ENCODE results near the gene CYTH4.
A peak's percentile ranks its signal among the peaks of the same experiment; 100 is the strongest.

Gene CYTH4

GRCh38 chr22:37239336-37240239 is 42.7 kb upstream of the CYTH4 start:
- no peak overlapping the region for H3K4me3 ChIP-seq (ENCODE audit: control insufficient read depth, low read depth, low read length)
- no peak for TF ChIP-seq CTCF (conservative IDR thresholded peaks at IDR 0.05; ENCODE audit: control insufficient read depth, insufficient read depth, low read depth, low read length)
- no peak for DNase-seq (ENCODE audit: low read depth)

GRCh38 chr22:37240240-37240940 is 41.9 kb upstream of the CYTH4 start:
- no peak for DNase-seq (ENCODE audit: low read depth)
- H3K4me3 ChIP-seq (ENCODE audit: control insufficient read depth, low read depth, low read length) = no peak overlapping the region
- no peak for TF ChIP-seq CTCF (conservative IDR thresholded peaks at IDR 0.05; ENCODE audit: control insufficient read depth, insufficient read depth, low read depth, low read length)

- TF ChIP-seq CTCF (conservative IDR thresholded peaks at IDR 0.05; ENCODE audit: control insufficient read depth, insufficient read depth, low read depth, low read length) = no peak
- H3K4me3 ChIP-seq (ENCODE audit: control insufficient read depth, low read depth, low read length) = no peak overlapping the region
- DNase-seq (ENCODE audit: low read depth) = no peak
Measured at GRCh38 chr22:37240941-37241320, 41.4 kb upstream of the CYTH4 start.

GRCh38 chr22:37241351-37242142 is 40.8 kb upstream of the CYTH4 start:
- DNase-seq (ENCODE audit: low read depth) = no peak
- no peak overlapping the region for H3K4me3 ChIP-seq (ENCODE audit: control insufficient read depth, low read depth, low read length)
- no peak for TF ChIP-seq CTCF (conservative IDR thresholded peaks at IDR 0.05; ENCODE audit: control insufficient read depth, insufficient read depth, low read depth, low read length)

- no peak overlapping the region for H3K4me3 ChIP-seq (ENCODE audit: control insufficient read depth, low read depth, low read length)
- TF ChIP-seq CTCF (conservative IDR thresholded peaks at IDR 0.05; ENCODE audit: control insufficient read depth, insufficient read depth, low read depth, low read length) = no peak
- DNase-seq (ENCODE audit: low read depth) = no peak
Measured at GRCh38 chr22:37242395-37242918, 39.9 kb upstream of the CYTH4 start.

GRCh38 chr22:37243402-37244113 is 38.8 kb upstream of the CYTH4 start:
- TF ChIP-seq CTCF (conservative IDR thresholded peaks at IDR 0.05; ENCODE audit: control insufficient read depth, insufficient read depth, low read depth, low read length) = no peak
- no peak for DNase-seq (ENCODE audit: low read depth)
- H3K4me3 ChIP-seq (ENCODE audit: control insufficient read depth, low read depth, low read length) = peak overlapping the region; percentile 55

Measured in fibroblast of mammary gland (primary cell).